PC-3 (cell line): Measurements from ENCODE around the gene FOXN3. TPM values are rescaled to one million over a fixed set of nuclear protein-coding genes. Genes with fewer than 3 reads are reported as not detected.

Source experiments
- ATAC-seq: fragments of 200-7000 bp; cut with Tn5 transposase; 2 replicates; pipeline ENCODE4 v1.9.1; 2020; ENCODE audit warnings: mild to moderate bottlenecking, moderate library complexity
- BruUV-seq: library from RNA; stranded (reverse); fragments of 400-500 nt; replicated peaks from 2 replicates; lab custom pipeline; 2021; lab: Mats Ljungman, UMichigan
- CTCF ChIA-PET: fragments of 300-600 bp; sonication (Branson Sonifier 250); formaldehyde crosslinking; loops from one replicate; lab custom pipeline; 2022; ENCODE audit warnings: antibody characterized with exemption; lab: Charles Lee
- POLR2A ChIA-PET: fragments of 300-600 bp; sonication (Branson Sonifier 250); formaldehyde crosslinking; loops from one replicate; lab custom pipeline; 2022; ENCODE audit warnings: antibody characterized with exemption; ENCODE audit not compliant: unreplicated experiment; lab: Charles Lee
- DNase-seq: peaks from one replicate; pipeline ENCODE4 v3.0.0-alpha.2; 2015
- H2AFZ ChIP-seq: fragments of 300-600 bp; sonication (generic); 2 replicates; pipeline ENCODE4 v1.6.0; 2016; ENCODE audit warnings: antibody characterized with exemption, low read length
- H3F3A ChIP-seq: fragments of 300-600 bp; sonication (generic); one replicate; pipeline ENCODE4 v1.6.0; 2017; ENCODE audit warnings: antibody characterized with exemption, low read length, control low read depth, mild to moderate bottlenecking; ENCODE audit not compliant: unreplicated experiment
- H3K27ac ChIP-seq: fragments of 300-600 bp; sonication (generic); 2 replicates; pipeline ENCODE4 v1.5.1; 2016; ENCODE audit warnings: mild to moderate bottlenecking, low read length
- H3K27me3 ChIP-seq: fragments of 300-600 bp; sonication (generic); 2 replicates; pipeline ENCODE4 v1.6.1; 2016; ENCODE audit warnings: low read length, mixed read lengths
- H3K36me3 ChIP-seq: fragments of 300-600 bp; sonication (generic); 2 replicates; pipeline ENCODE4 v1.6.1; 2016; ENCODE audit warnings: low read depth, mixed run types, low read length, mixed read lengths
- H3K4me1 ChIP-seq: fragments of 300-600 bp; sonication (generic); 2 replicates; pipeline ENCODE4 v1.5.1; 2016; ENCODE audit warnings: low read length; ENCODE audit not compliant: insufficient read depth
- H3K4me2 ChIP-seq: fragments of 300-600 bp; sonication (generic); 2 replicates; pipeline ENCODE4 v1.6.0; 2016; ENCODE audit warnings: low read length
- H3K4me3 ChIP-seq: fragments of 300-600 bp; sonication (generic); 2 replicates; pipeline ENCODE4 v1.5.1; 2016; ENCODE audit warnings: mild to moderate bottlenecking, low read length, mixed read lengths
- H3K79me2 ChIP-seq: fragments of 300-600 bp; sonication (generic); 2 replicates; pipeline ENCODE4 v1.6.1; 2017; ENCODE audit warnings: low read length, mixed read lengths
- H3K9ac ChIP-seq: fragments of 300-600 bp; sonication (generic); 2 replicates; pipeline ENCODE4 v1.6.0; 2016; ENCODE audit warnings: mild to moderate bottlenecking, low read length
- H3K9me2 ChIP-seq: fragments of 300-600 bp; sonication (generic); replicated peaks from 2 replicates; pipeline ENCODE4 v1.6.1; 2016; ENCODE audit warnings: mixed run types, low read length, mixed read lengths
- H3K9me3 ChIP-seq: fragments of 300-600 bp; sonication (generic); 2 replicates; pipeline ENCODE4 v1.6.1; 2016; ENCODE audit warnings: low read length, mixed read lengths
- H4K20me1 ChIP-seq: fragments of 300-600 bp; sonication (generic); 2 replicates; pipeline ENCODE4 v1.6.1; 2016; ENCODE audit warnings: low read length, mixed read lengths
- CTCF ChIP-seq: fragments of 300-600 bp; sonication (generic); conservative IDR thresholded peaks from 2 replicates; pipeline ENCODE4 v1.5.1; 2017; ENCODE audit warnings: antibody characterized with exemption, low read depth, mild to moderate bottlenecking, low read length
- EZH2 ChIP-seq: fragments of 300-600 bp; sonication (generic); IDR thresholded peaks from one replicate; pipeline ENCODE4 v1.6.1; 2017; ENCODE audit warnings: antibody characterized with exemption, mild to moderate bottlenecking, low read length; ENCODE audit not compliant: unreplicated experiment
- EZH2phosphoT487 ChIP-seq: fragments of 300-600 bp; sonication (generic); IDR thresholded peaks from 2 replicates; pipeline ENCODE4 v1.6.1; 2018; ENCODE audit warnings: mild to moderate bottlenecking, antibody characterized with exemption, low read length, borderline replicate concordance
- intact Hi-C: fragments of 100-400 bp; cut with micrococcal nuclease; formaldehyde crosslinking; loops from 2 replicates; pipeline ENCODE4 v1.9.0; 2023
- total RNA-seq: library from RNA; depleted of rRNA; stranded (reverse); fragments of >200 nt; gene quantifications from 2 replicates; pipeline ENCODE4 v1.2.3, GENCODE V29; 2014

Gene FOXN3
- total RNA-seq, 1 experiment from 2014 or later, result 13.3 TPM

DNA sequence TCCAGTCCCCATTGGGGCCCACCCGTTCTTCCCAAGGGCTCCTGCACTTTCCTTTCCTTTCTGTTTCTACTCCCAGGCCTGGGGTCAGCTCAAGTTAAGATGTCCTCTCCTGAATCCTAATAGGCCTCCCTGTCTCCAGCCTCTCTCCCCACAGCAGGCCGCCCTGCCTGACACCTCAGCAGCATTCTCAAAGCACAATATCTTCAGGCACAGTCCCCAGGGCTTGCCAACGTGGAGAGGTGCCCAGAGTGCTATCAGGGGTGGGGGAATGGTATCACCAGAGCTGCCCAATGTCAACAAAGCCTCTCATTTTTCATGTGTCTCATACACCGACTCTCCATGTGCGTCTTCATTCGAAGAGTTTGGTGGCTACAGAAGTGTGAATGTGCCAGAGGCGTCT is 123.0 kb downstream of the FOXN3 start:
- Histone ChIP-seq H3K4me2 (no peak overlapping the region), H2AFZ (no peak overlapping the region), H3K9me3 (no peaks in the 10 kb centered on the region), H3K27ac (no peak overlapping the region), H3K9me2 (no peaks in the 10 kb centered on the region), H3K27me3 (no peaks in the 10 kb centered on the region), H3K9ac (no peak overlapping the region), H3K79me2 (no peaks in the 10 kb centered on the region), H3K36me3 (no peaks in the 10 kb centered on the region), H3F3A (no peaks in the 10 kb centered on the region), H3K4me3 (no peak overlapping the region), H4K20me1 (no peaks in the 10 kb centered on the region), H3K4me1 (peaks cover 6% of the 10 kb centered on the region)
- ChIA-PET POLR2A (no interaction called here), CTCF (no interaction called here)
- no peak for ATAC-seq
- no peak for TF ChIP-seq EZH2
- no peak for TF ChIP-seq CTCF
- TF ChIP-seq EZH2phosphoT487, result no peak
- no TSS peak for BruUV-seq
- DNase-seq, result no peak
- intact Hi-C loops, result no loop called here

DNA sequence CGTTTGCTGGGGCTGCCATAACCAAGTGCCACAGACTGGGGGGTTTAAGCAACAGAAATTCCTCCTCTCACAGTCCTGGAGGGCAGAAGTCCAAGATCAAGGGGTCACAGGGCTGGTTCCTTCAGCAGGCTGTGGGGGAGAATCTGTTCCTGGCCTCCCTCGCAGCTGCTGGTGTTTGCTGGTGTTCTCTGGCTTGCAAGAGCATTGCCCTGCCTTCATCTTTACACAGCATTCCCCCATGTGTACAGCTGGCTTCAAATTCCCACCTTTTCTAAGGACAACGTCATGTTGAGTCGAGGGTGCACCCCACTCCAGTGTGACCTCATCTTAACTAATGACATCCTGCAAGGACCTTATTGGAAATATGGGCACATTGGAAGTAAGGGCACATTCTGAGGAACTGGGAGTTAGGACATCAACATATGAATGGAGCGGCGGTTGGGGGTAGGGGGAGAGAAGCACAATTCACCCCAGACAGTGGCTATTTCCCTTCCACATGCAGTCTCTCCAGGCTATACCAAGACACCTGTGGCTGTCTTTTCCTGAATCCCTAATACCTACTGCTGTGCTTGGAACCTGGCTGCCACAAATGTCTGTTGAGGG is 123.6 kb downstream of the FOXN3 start:
- no peaks in the 10 kb centered on the region for H3K9me2 ChIP-seq

More for the DNA sequence above, 123.6 kb downstream of the FOXN3 start:
- ChIA-PET POLR2A (no interaction called here), CTCF (no interaction called here)
- Histone ChIP-seq H3K4me2 (no peak overlapping the region), H3K36me3 (no peaks in the 10 kb centered on the region), H4K20me1 (no peaks in the 10 kb centered on the region), H3K4me1 (peaks cover 6% of the 10 kb centered on the region), H3K27me3 (no peaks in the 10 kb centered on the region), H3K9ac (no peak overlapping the region), H3F3A (no peaks in the 10 kb centered on the region), H3K27ac (no peak overlapping the region), H2AFZ (no peak overlapping the region), H3K4me3 (no peak overlapping the region), H3K9me3 (no peaks in the 10 kb centered on the region), H3K79me2 (no peaks in the 10 kb centered on the region)
- DNase-seq (no peak), ATAC-seq (no peak)
- TF ChIP-seq EZH2phosphoT487 (no peak), EZH2 (no peak), CTCF (no peak)
- BruUV-seq, result no TSS peak
- intact Hi-C loops, result no loop called here
